ENCODE measurements around the gene SELENOO. TPM values are rescaled to one million over a fixed set of nuclear protein-coding genes. Genes with fewer than 3 reads are reported as not detected.

SELENOO gene
- total RNA-seq, 1 experiment from 2014 or later = 27.0 TPM

DNA sequence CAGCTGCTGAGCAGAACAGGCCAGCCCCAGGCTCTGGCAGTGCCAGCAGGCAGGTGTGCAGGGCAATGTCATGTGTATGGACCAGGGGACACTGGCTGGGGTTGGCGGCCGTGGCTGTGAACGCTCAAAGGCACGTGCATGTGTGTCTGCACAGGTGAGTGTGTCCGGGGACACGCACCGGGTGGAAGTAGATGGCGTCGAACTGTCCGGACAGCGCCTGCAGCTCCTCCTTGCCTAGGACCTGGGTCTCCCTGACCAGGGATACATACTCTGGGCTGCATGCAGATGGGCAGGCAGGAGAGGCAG lies 49.4 kb downstream of the SELENOO start:
- TF ChIP-seq SMAD4 (CRISPR knock-in tag; IDR thresholded peaks at IDR 0.05) (no peak), ELF4 (CRISPR knock-in tag; IDR thresholded peaks at IDR 0.05; ENCODE audit: low read depth) (no peak), FOXK1 (CRISPR knock-in tag; IDR thresholded peaks at IDR 0.05) (no peak; the same call in 1 of the 2 replicates)
- TF ChIP-seq, protein P1, sequence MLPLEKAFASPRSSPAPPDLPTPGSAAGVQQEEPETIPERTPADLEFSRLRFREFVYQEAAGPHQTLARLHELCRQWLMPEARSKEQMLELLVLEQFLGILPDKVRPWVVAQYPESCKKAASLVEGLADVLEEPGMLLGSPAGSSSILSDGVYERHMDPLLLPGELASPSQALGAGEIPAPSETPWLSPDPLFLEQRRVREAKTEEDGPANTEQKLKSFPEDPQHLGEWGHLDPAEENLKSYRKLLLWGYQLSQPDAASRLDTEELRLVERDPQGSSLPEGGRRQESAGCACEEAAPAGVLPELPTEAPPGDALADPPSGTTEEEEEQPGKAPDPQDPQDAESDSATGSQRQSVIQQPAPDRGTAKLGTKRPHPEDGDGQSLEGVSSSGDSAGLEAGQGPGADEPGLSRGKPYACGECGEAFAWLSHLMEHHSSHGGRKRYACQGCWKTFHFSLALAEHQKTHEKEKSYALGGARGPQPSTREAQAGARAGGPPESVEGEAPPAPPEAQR (CRISPR knock-in tag; IDR thresholded peaks at IDR 0.05) = no peak
- DNase-seq (ENCODE audit: low spot score) (no peak), ATAC-seq (no peak)
- POLR2A ChIA-PET = interaction anchor here (1.9 kb wide), 1 partner anchor 22 kb away, joined by 7 read pairs; no protein-coding TSS in a partner anchor
- Mint-ChIP-seq H3K27me3 (ENCODE audit: low read depth) (no peaks in the 10 kb centered on the region; the same call in 1 of the 2 replicates), H3K36me3 (no peaks in the 10 kb centered on the region), H3K9me3 (no peaks in the 10 kb centered on the region), H3K4me1 (peaks cover 4% of the 10 kb centered on the region; the same call in 1 of the 2 replicates), H3K27ac (no peak overlapping the region), H3K4me3 (peak overlapping the region; percentile 72)
- CTCF ChIA-PET = interaction anchor here (0.6 to 3.4 kb wide), 10 partner anchors 8 to 423 kb away, joined by 3 to 22 read pairs (median 8); partner anchors contain the start of genes DENND6B and SHANK3

- H3K27ac Mint-ChIP-seq = no peak within 1 kb of the TSS
- H3K4me1 Mint-ChIP-seq = peaks cover 4% of the 10 kb centered on the region; the same call in 1 of the 2 replicates
- peak; percentile 74 for ATAC-seq
- no peaks in the 10 kb centered on the region for H3K36me3 Mint-ChIP-seq
- no peaks in the 10 kb centered on the region; the same call in 1 of the 2 replicates for H3K27me3 Mint-ChIP-seq (ENCODE audit: low read depth)
- POLR2A ChIA-PET = interaction anchor here (0.6 to 1.9 kb wide), 2 partner anchors 16 to 21 kb away, joined by 3 to 7 read pairs; no protein-coding TSS in a partner anchor
- peak within 1 kb of the TSS; percentile 72 for H3K4me3 Mint-ChIP-seq
- peak; percentile 89 for DNase-seq (ENCODE audit: low spot score)
- CTCF ChIA-PET = interaction anchor here (0.6 to 3.4 kb wide), 22 partner anchors 8 to 422 kb away, joined by 3 to 22 read pairs (median 5); partner anchors contain the start of genes DENND6B, MAPK12, SCO2 and SHANK3
- no peaks in the 10 kb centered on the region for H3K9me3 Mint-ChIP-seq
- TF ChIP-seq, protein P2, sequence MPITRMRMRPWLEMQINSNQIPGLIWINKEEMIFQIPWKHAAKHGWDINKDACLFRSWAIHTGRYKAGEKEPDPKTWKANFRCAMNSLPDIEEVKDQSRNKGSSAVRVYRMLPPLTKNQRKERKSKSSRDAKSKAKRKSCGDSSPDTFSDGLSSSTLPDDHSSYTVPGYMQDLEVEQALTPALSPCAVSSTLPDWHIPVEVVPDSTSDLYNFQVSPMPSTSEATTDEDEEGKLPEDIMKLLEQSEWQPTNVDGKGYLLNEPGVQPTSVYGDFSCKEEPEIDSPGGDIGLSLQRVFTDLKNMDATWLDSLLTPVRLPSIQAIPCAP (CRISPR knock-in tag; IDR thresholded peaks at IDR 0.05) = 0 out of 2 replicates have a peak, but pooled peaks have one; percentile 57
- TF ChIP-seq TEAD1 (CRISPR knock-in tag; IDR thresholded peaks at IDR 0.05) (peak; percentile 68), FOXJ3 (CRISPR knock-in tag; IDR thresholded peaks at IDR 0.05; ENCODE audit: borderline replicate concordance) (no peak), NFATC4 (CRISPR knock-in tag; IDR thresholded peaks at IDR 0.05) (no peak), PRRX2 (CRISPR knock-in tag; IDR thresholded peaks at IDR 0.05) (no peak), CREM (CRISPR knock-in tag; IDR thresholded peaks at IDR 0.05) (no peak), AFF4 (CRISPR knock-in tag; IDR thresholded peaks at IDR 0.05; ENCODE audit: borderline replicate concordance) (no peak), NR3C1 (CRISPR knock-in tag; conservative IDR thresholded peaks at IDR 0.05; ENCODE audit: low read depth) (no peak), ATF2 (CRISPR knock-in tag; IDR thresholded peaks at IDR 0.05; ENCODE audit: borderline replicate concordance, low read depth) (no peak), OVOL2 (CRISPR knock-in tag; IDR thresholded peaks at IDR 0.05; ENCODE audit: borderline replicate concordance) (no peak), KAT7 (CRISPR knock-in tag; IDR thresholded peaks at IDR 0.05; ENCODE audit: borderline replicate concordance) (no peak), RORB (CRISPR knock-in tag; IDR thresholded peaks at IDR 0.05) (no peak), ZNF396 (CRISPR knock-in tag; IDR thresholded peaks at IDR 0.05; ENCODE audit: borderline replicate concordance) (no peak)
- TF ChIP-seq, protein P3, sequence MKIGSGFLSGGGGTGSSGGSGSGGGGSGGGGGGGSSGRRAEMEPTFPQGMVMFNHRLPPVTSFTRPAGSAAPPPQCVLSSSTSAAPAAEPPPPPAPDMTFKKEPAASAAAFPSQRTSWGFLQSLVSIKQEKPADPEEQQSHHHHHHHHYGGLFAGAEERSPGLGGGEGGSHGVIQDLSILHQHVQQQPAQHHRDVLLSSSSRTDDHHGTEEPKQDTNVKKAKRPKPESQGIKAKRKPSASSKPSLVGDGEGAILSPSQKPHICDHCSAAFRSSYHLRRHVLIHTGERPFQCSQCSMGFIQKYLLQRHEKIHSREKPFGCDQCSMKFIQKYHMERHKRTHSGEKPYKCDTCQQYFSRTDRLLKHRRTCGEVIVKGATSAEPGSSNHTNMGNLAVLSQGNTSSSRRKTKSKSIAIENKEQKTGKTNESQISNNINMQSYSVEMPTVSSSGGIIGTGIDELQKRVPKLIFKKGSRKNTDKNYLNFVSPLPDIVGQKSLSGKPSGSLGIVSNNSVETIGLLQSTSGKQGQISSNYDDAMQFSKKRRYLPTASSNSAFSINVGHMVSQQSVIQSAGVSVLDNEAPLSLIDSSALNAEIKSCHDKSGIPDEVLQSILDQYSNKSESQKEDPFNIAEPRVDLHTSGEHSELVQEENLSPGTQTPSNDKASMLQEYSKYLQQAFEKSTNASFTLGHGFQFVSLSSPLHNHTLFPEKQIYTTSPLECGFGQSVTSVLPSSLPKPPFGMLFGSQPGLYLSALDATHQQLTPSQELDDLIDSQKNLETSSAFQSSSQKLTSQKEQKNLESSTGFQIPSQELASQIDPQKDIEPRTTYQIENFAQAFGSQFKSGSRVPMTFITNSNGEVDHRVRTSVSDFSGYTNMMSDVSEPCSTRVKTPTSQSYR (CRISPR knock-in tag; IDR thresholded peaks at IDR 0.05) = no peak
- TF ChIP-seq, protein P4, sequence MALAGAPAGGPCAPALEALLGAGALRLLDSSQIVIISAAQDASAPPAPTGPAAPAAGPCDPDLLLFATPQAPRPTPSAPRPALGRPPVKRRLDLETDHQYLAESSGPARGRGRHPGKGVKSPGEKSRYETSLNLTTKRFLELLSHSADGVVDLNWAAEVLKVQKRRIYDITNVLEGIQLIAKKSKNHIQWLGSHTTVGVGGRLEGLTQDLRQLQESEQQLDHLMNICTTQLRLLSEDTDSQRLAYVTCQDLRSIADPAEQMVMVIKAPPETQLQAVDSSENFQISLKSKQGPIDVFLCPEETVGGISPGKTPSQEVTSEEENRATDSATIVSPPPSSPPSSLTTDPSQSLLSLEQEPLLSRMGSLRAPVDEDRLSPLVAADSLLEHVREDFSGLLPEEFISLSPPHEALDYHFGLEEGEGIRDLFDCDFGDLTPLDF (CRISPR knock-in tag; IDR thresholded peaks at IDR 0.05) = no peak
Observed at GRCh38 chr22:50250555-50251476, 50.0 kb downstream of the SELENOO start, which contains the start of gene HDAC10. Gene HDAC10, minus strand, starts transcription at chr22:50251265. Its CDS starts 233 bp downstream, at chr22:50251032.

Measured in WTC11 (cell line).